ENCODE measurements around the gene FARS2. TPM values are rescaled to one million over a fixed set of nuclear protein-coding genes. Genes with fewer than 3 reads are reported as not detected.

The FARS2 gene
- total and polyA plus RNA-seq, 2 donors (not counting 1 experiment from before 2014, with no cell fraction given) = 11.0 to 18.5 TPM

DNA sequence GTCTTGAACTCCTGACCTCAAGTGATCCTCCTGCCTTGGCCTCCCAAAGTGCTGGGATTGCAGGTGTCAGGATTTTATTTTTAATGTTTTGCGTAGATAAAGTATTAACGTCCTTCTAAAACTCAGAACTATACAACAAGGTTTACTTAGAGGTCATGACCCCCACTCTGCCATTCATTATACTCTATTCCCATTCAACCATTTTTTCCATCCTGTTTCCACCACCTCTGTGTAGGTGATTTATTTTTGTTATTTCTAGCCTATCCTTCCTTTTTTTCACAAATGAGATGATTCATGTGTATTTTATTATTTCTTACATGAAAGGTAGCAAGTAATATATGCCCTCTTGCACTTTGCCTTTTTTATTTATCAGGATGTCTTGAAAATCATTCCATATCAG, 138.1 kb downstream of the FARS2 start:
- TF ChIP-seq, protein P1, sequence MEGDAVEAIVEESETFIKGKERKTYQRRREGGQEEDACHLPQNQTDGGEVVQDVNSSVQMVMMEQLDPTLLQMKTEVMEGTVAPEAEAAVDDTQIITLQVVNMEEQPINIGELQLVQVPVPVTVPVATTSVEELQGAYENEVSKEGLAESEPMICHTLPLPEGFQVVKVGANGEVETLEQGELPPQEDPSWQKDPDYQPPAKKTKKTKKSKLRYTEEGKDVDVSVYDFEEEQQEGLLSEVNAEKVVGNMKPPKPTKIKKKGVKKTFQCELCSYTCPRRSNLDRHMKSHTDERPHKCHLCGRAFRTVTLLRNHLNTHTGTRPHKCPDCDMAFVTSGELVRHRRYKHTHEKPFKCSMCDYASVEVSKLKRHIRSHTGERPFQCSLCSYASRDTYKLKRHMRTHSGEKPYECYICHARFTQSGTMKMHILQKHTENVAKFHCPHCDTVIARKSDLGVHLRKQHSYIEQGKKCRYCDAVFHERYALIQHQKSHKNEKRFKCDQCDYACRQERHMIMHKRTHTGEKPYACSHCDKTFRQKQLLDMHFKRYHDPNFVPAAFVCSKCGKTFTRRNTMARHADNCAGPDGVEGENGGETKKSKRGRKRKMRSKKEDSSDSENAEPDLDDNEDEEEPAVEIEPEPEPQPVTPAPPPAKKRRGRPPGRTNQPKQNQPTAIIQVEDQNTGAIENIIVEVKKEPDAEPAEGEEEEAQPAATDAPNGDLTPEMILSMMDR (conservative IDR thresholded peaks at IDR 0.05 in 1 of 2, IDR thresholded peaks at IDR 0.05 in 1 of 2; ENCODE audit: low read depth in 1 of 2, low read length in 2 of 2) = no peak
- TF ChIP-seq EZH2 (IDR thresholded peaks at IDR 0.05; ENCODE audit: low read length, missing control alignments) = no peak
- Histone ChIP-seq H3K9me3 (ENCODE audit: control insufficient read depth, insufficient read depth, low read depth, low read length) (no peaks in the 10 kb centered on the region), H3K27ac (ENCODE audit: insufficient read depth, low read length) (no peak overlapping the region), H3K4me2 (ENCODE audit: extremely low read depth, insufficient read depth, low read length) (no peak overlapping the region), H2AFZ (ENCODE audit: low read length) (no peak overlapping the region), H3K36me3 (ENCODE audit: control insufficient read depth, insufficient read depth, low read length) (no peaks in the 10 kb centered on the region), H4K20me1 (ENCODE audit: control insufficient read depth, extremely low read depth, insufficient read depth, low read length) (no peaks in the 10 kb centered on the region), H3K4me1 (ENCODE audit: control insufficient read depth, extremely low read depth, insufficient read depth, low read length) (no peaks in the 10 kb centered on the region), H3K27me3 (ENCODE audit: control insufficient read depth, insufficient read depth, low read length) (no peaks in the 10 kb centered on the region), H3K79me2 (ENCODE audit: control insufficient read depth, insufficient read depth, low read length) (no peaks in the 10 kb centered on the region), H3K9ac (ENCODE audit: insufficient read depth, low read length) (no peak overlapping the region), H3K4me3 (replicated peaks in 1 of 4; ENCODE audit: control extremely low read depth in 1 of 4, insufficient read depth in 1 of 4, low read depth in 3 of 4, low read length in 4 of 4) (no peak overlapping the region)
- DNase-seq (ENCODE audit: low read depth in 2 of 2) = no peak

DNA sequence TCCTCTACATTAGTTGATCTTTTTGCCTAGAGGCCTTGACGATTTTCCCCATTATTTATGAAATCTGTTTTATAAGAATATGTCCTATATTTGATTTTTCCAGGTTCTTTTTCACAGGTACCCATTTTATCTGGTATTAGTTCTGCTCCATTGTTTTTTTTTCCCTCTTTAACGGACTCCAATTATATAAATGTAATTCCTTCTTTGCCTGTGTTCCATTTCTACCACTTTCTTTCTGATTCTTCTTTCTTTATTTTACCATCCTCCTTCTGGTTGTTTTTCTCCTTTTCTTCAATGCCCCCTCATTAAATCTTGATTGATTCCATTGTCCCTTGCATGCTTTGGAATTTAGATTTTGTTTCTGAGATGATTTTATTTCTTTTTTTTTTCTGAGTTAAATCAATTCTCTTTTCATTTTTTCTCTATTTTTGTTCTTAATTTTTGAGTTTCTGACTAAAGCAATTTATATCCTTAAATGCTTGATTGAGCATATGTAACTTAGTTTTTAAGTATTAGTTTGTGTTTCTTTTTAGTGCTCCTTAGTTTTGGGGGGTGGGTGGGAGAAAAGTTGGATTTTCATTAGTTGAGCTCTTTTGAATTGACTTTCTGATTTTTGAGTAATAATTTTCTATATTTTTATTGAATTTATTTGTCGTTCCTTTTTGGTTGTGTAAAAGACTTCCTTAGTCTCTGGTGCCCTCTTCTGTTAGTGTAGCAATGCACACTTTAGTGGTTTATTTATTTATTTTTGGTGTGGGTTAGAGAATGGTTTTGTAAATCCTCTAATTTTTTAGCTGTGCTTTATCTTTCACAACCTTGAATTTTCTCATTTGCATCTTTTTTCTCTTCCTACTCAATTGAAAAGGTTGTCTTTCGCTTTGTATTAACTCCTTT, 140.8 kb downstream of the FARS2 start:
- no peak overlapping the region for H3K4me2 ChIP-seq (ENCODE audit: extremely low read depth, insufficient read depth, low read length)
- no peak overlapping the region for H3K4me3 ChIP-seq (replicated peaks in 1 of 4; ENCODE audit: control extremely low read depth in 1 of 4, insufficient read depth in 1 of 4, low read depth in 3 of 4, low read length in 4 of 4)
- no peak overlapping the region for H3K27ac ChIP-seq (ENCODE audit: insufficient read depth, low read length)
- H3K27me3 ChIP-seq (ENCODE audit: control insufficient read depth, insufficient read depth, low read length) = no peaks in the 10 kb centered on the region
- DNase-seq (ENCODE audit: low read depth in 2 of 2) = peak in 1 of 2 donors; percentile 58
- H3K9ac ChIP-seq (ENCODE audit: insufficient read depth, low read length) = no peak overlapping the region
- no peaks in the 10 kb centered on the region for H3K36me3 ChIP-seq (ENCODE audit: control insufficient read depth, insufficient read depth, low read length)
- TF ChIP-seq, protein P1 (conservative IDR thresholded peaks at IDR 0.05 in 1 of 2, IDR thresholded peaks at IDR 0.05 in 1 of 2; ENCODE audit: low read depth in 1 of 2, low read length in 2 of 2) = peak; percentile 1 to 55
- TF ChIP-seq EZH2 (IDR thresholded peaks at IDR 0.05; ENCODE audit: low read length, missing control alignments) = no peak
- no peaks in the 10 kb centered on the region for H4K20me1 ChIP-seq (ENCODE audit: control insufficient read depth, extremely low read depth, insufficient read depth, low read length)
- no peaks in the 10 kb centered on the region for H3K79me2 ChIP-seq (ENCODE audit: control insufficient read depth, insufficient read depth, low read length)
- no peak overlapping the region for H2AFZ ChIP-seq (ENCODE audit: low read length)
- no peaks in the 10 kb centered on the region for H3K9me3 ChIP-seq (ENCODE audit: control insufficient read depth, insufficient read depth, low read depth, low read length)
- H3K4me1 ChIP-seq (ENCODE audit: control insufficient read depth, extremely low read depth, insufficient read depth, low read length) = no peaks in the 10 kb centered on the region

DNA sequence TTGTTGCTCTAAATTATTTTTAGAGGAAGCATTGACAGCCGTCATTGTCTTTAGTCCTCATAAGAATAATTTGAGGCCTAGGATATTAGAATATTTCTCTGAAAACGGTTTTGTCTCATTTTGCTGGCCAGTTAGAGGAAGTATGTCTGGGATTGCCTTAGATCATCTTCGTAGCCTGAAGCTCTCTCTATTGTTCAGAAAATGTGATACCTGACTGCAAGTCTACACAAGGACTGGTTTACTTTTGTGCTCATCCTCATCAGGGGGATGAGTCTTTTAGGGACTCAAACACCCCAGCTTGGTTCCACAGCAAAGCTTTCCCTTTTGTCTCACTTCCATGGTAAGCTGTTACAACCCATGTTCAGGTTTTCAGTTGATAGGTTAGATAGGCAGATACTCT, 141.8 kb downstream of the FARS2 start:
- TF ChIP-seq, protein P1 (conservative IDR thresholded peaks at IDR 0.05 in 1 of 2, IDR thresholded peaks at IDR 0.05 in 1 of 2; ENCODE audit: low read depth in 1 of 2, low read length in 2 of 2) = no peak
- no peak for TF ChIP-seq EZH2 (IDR thresholded peaks at IDR 0.05; ENCODE audit: low read length, missing control alignments)
- Histone ChIP-seq H3K27me3 (ENCODE audit: control insufficient read depth, insufficient read depth, low read length) (no peaks in the 10 kb centered on the region), H3K4me3 (replicated peaks in 1 of 4; ENCODE audit: control extremely low read depth in 1 of 4, insufficient read depth in 1 of 4, low read depth in 3 of 4, low read length in 4 of 4) (no peak overlapping the region), H3K4me1 (ENCODE audit: control insufficient read depth, extremely low read depth, insufficient read depth, low read length) (no peaks in the 10 kb centered on the region), H3K4me2 (ENCODE audit: extremely low read depth, insufficient read depth, low read length) (no peak overlapping the region), H2AFZ (ENCODE audit: low read length) (no peak overlapping the region), H3K79me2 (ENCODE audit: control insufficient read depth, insufficient read depth, low read length) (no peaks in the 10 kb centered on the region), H3K36me3 (ENCODE audit: control insufficient read depth, insufficient read depth, low read length) (no peaks in the 10 kb centered on the region), H3K9ac (ENCODE audit: insufficient read depth, low read length) (no peak overlapping the region), H3K9me3 (ENCODE audit: control insufficient read depth, insufficient read depth, low read depth, low read length) (no peaks in the 10 kb centered on the region), H4K20me1 (ENCODE audit: control insufficient read depth, extremely low read depth, insufficient read depth, low read length) (no peaks in the 10 kb centered on the region), H3K27ac (ENCODE audit: insufficient read depth, low read length) (no peak overlapping the region)
- DNase-seq (ENCODE audit: low read depth in 2 of 2) = no peak

All from fibroblast of lung (primary cell).